Subcutaneous adipose tissue (tissue), 4 donors: ENCODE data around the gene LRRC28. TPM values are rescaled to one million over a fixed set of nuclear protein-coding genes. Genes with fewer than 3 reads are reported as not detected.

Source experiments
- CTCF ChIP-seq: fragments of 450-650 bp; IDR thresholded peaks from one replicate; pipeline ENCODE4 v1.5.1; 2016; ENCODE audit warnings: low read depth, mild to moderate bottlenecking, control low read depth, antibody characterized with exemption, moderate library complexity
- total RNA-seq, 4 donors: library from RNA; depleted of rRNA; stranded (reverse); fragments of >200 nt; gene quantifications; one replicate each; pipeline ENCODE4 v1.1.0, GENCODE V29; 2016

Gene LRRC28
- total RNA-seq, 4 donors from 2014 or later = 37.7 to 60.7 (median 45.8) TPM

GRCh38 chr15:99433757-99434450 lies 182.6 kb downstream of the LRRC28 start:
- TF ChIP-seq CTCF = no peak

- TF ChIP-seq CTCF = no peak
Measured at GRCh38 chr15:99434506-99435112, 183.3 kb downstream of the LRRC28 start.

DNA sequence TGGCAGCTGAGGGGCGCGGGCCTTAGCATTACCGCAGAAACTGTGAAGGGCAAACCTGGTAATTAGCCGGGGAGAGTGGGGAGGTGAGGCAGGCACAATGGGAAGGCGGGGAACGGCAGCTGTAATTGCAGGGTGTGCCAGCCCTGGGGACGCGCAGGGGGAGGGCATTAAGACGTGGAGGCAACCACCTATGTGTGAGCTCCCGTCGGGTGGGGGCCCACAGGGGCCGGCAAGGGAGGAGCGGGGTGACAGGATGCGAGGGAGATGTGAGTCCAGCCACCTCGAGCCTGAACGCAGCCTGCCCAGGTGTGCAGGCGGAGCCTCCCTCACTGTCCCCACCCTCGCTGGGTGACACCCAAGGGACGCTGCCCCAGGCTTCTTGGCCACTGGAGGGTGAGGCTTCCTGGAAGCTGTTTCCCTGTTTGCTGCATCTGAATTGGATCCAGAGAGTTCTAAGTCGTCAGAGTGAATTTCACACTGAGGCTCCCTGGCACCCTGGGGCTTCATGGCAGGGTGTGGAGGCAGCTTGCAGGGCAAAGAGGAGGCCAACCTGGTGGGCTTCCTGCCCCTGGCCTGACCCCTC lies 183.9 kb downstream of the LRRC28 start:
- TF ChIP-seq CTCF = no peak

DNA sequence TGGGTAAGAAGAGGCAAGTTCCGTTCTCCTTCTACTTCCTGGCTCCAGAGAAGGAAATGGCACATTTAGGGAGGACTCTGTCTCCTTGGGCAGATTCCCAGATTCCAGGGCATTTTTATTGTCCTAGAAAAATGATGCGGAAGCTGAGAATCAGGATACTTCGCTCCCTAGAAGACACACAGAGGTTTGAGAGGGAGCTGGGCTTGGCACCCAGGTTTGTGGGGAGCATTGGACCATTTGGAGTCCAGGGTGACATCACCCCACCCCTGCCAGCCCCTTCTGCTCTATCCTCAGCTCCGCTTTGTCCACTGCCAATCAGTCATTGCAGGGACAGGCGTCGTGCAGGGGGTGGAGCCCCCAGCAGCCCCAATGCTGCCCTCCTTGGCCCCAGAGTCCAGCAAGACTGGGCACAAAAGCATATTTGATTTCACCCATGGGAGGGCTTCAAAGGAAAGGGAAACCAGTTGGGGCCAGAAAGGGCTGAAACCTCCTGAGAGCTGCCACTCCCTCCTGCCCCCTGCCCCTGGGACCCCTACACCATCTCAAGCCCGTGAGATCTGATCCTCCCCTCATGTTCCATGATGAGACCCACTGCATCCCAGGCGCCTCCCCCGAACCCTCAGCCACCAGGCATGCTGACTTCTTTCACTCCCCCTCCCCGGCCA lies 184.7 kb downstream of the LRRC28 start:
- TF ChIP-seq CTCF = no peak

DNA sequence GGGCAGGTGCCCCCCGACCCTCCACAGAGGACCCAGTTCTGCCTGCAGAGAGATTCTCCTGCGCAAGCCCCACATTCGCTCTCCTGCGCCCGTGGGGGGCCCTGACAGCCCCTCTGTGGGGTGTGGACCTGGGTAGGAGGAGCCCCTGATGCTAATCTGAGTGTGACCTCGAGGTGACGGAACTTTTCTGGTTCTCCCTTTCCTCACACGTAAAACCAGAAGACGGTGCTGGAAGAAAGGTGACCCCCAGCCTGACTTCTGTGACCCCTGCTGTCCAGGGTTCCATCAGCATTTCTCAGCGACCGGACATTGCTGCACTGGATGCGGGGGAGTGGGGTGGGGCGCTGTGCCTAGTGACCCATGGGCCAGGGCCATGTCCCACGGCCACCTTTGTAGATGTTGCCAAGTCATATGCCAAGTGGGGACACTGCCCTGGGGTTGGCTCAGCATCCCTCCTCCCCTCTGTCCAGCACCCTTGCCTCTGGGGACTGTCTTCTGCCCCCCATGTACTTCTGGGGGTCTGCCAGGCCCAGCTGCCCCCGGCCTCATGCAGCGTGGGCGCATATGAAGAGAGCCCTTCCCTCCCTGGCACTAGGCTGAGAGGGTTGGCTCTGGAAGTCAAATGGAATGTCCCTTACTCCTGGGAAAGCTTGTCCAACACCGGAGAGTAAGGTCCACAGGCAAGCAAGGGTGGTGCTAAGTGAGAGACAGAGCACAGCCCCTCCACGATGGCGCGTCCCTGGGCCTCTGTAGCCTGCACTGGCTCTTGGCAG lies 185.4 kb downstream of the LRRC28 start:
- no peak for TF ChIP-seq CTCF

DNA sequence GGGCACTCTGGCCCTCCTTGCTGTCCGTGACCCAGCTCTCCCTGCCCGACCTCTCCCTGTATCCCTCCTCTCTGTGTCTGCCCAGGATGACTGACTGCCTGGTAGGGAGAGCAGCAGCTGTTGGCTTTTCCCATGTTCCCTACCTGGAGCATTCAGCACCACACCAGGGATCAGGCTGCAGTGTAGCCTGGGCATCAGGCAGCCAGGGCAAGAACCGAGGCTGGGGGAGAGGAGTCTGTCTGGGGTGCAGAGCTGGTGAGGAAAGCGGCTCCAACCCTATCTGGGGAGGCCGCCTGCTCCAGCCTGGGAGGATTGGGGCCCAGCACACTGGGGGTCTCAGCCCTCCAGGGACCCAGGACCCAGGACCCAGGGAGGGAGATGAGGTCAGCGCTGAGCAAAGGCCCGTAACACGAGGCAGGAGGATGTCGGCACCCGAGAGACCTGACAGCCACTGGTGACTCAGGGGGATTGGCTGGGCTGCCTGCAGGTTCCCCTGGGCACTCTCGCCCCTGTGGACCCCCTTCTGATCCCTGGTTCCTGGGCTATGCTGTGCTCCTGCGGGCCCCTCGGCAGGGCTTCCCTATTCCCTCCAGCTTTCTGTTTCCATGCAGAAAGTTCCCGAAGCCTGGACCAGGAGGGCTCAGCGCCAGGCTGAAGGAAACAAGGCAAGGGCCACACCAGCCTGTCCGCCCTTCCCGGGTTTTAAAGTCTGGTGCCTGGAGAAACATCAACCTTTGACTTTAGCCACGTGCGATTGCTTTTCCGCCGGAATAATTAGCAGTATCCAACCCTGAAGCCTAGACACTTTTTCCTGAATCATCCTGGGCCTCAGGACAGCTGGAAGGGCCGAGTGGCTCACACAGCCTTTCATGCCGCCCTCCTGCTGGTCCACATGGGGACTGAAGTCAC lies 186.3 kb downstream of the LRRC28 start:
- TF ChIP-seq CTCF = no peak
